HG03045 (cell line): ENCODE results near the gene AK5.

Source experiments
- ATAC-seq: cut with Tn5 transposase; IDR thresholded peaks from one replicate; pipeline ENCODE4 v1.9.1; 2021; ENCODE audit warnings: mild to moderate bottlenecking, moderate library complexity; ENCODE audit not compliant: unreplicated experiment

Gene AK5

GRCh38 chr1:77536813-77537212, 255.0 kb downstream of the AK5 start:
- no peak for ATAC-seq

- no peak for ATAC-seq
Measured at GRCh38 chr1:77538956-77539518, 257.2 kb downstream of the AK5 start.

- no peak for ATAC-seq
Measured at GRCh38 chr1:77539519-77540142, 257.8 kb downstream of the AK5 start.

- ATAC-seq, result peak; percentile 43
Measured at GRCh38 chr1:77540501-77541161, 258.8 kb downstream of the AK5 start.

- ATAC-seq, result no peak
Measured at GRCh38 chr1:77541162-77541545, 259.3 kb downstream of the AK5 start.

GRCh38 chr1:77542813-77543420, 261.1 kb downstream of the AK5 start:
- ATAC-seq, result no peak

- no peak for ATAC-seq
Measured at GRCh38 chr1:77543822-77544448, 262.1 kb downstream of the AK5 start.

GRCh38 chr1:77544845-77545244, 263.0 kb downstream of the AK5 start:
- ATAC-seq, result no peak

- ATAC-seq, result no peak
Measured at GRCh38 chr1:77545970-77546369, 264.2 kb downstream of the AK5 start.

- no peak for ATAC-seq
Measured at GRCh38 chr1:77546890-77547289, 265.1 kb downstream of the AK5 start.

- ATAC-seq, result no peak
Measured at GRCh38 chr1:77548285-77548684, 266.5 kb downstream of the AK5 start.

GRCh38 chr1:77550135-77550534, 268.3 kb downstream of the AK5 start:
- ATAC-seq, result no peak

- ATAC-seq, result no peak
Measured at GRCh38 chr1:77552626-77553025, 270.8 kb downstream of the AK5 start.

GRCh38 chr1:77553568-77554291, 271.9 kb downstream of the AK5 start:
- no peak for ATAC-seq

GRCh38 chr1:77556045-77556444, 274.2 kb downstream of the AK5 start:
- ATAC-seq, result no peak

- ATAC-seq, result no peak
Measured at GRCh38 chr1:77557053-77557452, 275.2 kb downstream of the AK5 start.

GRCh38 chr1:77558591-77559164, 276.9 kb downstream of the AK5 start:
- ATAC-seq, result no peak

- no peak for ATAC-seq
Measured at GRCh38 chr1:77560741-77561140, 278.9 kb downstream of the AK5 start.

GRCh38 chr1:77562596-77563150, 280.9 kb downstream of the AK5 start:
- ATAC-seq, result no peak

GRCh38 chr1:77565321-77565720, 283.5 kb downstream of the AK5 start:
- no peak for ATAC-seq
